ENCODE results near the gene ARL9. TPM values are rescaled to one million over a fixed set of nuclear protein-coding genes. Genes with fewer than 3 reads are reported as not detected.
A peak's percentile ranks its signal among the peaks of the same experiment; 100 is the strongest.

Gene ARL9
- total and polyA plus RNA-seq, 9 of the 15 experiments (the other 6 are each of a cell fraction or from before 2014, with no cell fraction given), result 0.10 to 0.15 (median 0.11) TPM; not detected in 6

DNA sequence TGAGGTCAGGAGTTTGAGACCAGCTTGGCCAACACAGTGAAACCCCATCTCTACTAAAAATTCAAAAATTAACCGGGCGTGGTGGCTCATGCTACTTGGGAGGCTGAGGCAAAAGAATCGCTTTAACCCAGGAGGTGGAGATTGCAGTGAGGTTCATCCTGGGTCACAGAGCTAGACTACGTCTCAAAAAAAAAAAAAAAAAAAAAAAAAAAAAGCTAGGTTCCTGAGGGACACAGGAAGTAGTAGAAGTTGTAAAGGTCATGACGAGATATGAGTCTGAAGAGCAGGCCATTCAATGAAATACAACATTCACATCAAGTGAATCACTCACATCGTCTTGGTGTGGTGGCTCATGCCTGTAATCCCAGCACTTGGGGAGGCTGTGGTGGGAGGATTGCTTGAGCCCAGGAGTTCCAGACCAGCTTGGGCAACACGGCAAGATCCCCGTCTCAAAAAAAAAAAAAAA is 39.3 kb upstream of the ARL9 start (continued):
- TF ChIP-seq NFRKB (IDR thresholded peaks at IDR 0.05; ENCODE audit: low read depth) (peak; percentile 51), FOXK2 (conservative IDR thresholded peaks at IDR 0.05 in 1 of 2, IDR thresholded peaks at IDR 0.05 in 1 of 2; ENCODE audit: low read depth in 2 of 2) (0 out of 4 replicates have a peak, but pooled peaks of 1 of the 2 experiments have one; percentile 32), POLR2AphosphoS5 (IDR thresholded peaks at IDR 0.05; ENCODE audit: control insufficient read depth, insufficient read depth, low read depth, low read length) (peak; percentile 58)

DNA sequence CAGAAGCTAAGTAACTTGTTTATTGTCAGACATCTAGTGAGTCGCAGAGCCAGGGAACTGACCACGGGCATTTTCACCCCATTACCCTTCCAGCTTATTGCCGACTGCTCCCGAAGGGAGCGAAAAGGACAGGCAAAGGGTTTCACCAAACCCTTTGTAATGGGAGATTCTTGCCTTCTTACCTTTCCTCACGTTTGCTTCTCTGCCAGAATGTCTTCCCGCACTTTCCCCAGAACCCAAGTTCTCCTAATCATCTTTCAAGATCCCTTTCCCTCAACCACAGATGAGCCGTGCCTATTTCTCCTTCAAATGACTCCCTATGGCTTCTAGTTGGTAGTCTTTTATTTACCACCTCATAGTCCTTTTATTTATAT is 38.7 kb upstream of the ARL9 start:
- Histone ChIP-seq H3K79me2 (ENCODE audit: control insufficient read depth, insufficient read depth, low read length) (peaks cover 83% of the 10 kb centered on the region), H3K4me2 (ENCODE audit: insufficient read depth, low read length) (peak overlapping the region; percentile 97), H3K9ac (ENCODE audit: insufficient read depth in 1 of 2, low read depth in 2 of 2, low read length in 2 of 2) (peak overlapping the region; percentile 97 to 100), H3K9me3 (replicated peaks; ENCODE audit: control insufficient read depth, insufficient read depth, low read depth, low read length) (no peaks in the 10 kb centered on the region), H4K20me1 (replicated peaks; ENCODE audit: control insufficient read depth, insufficient read depth, low read length) (peaks cover 4% of the 10 kb centered on the region; the same call in 1 of the 2 replicates), H3K27ac (ENCODE audit: extremely low read depth, low read depth, low read length) (peak overlapping the region; percentile 99), H3K9me1 (ENCODE audit: control insufficient read depth, insufficient read depth, low read length) (no peaks in the 10 kb centered on the region), H3K36me3 (ENCODE audit: control insufficient read depth, insufficient read depth, low read length) (peaks cover 55% of the 10 kb centered on the region), H2AFZ (ENCODE audit: low read depth, low read length) (peak overlapping the region; percentile 91), H3K4me1 (replicated peaks in 1 of 2; ENCODE audit: control insufficient read depth in 2 of 2, insufficient read depth in 2 of 2, low read length in 2 of 2) (peaks cover 0 to 15% of the 10 kb centered on the region in 2 experiments; a peak in 3 of 5 replicates), H3K27me3 (ENCODE audit: control insufficient read depth in 2 of 2, insufficient read depth in 2 of 2, low read length in 2 of 2) (no peaks in the 10 kb centered on the region), H3K4me3 (peak overlapping the region; percentile 95)
- ChIA-PET POLR2A (interaction anchor here (0.6 to 3.7 kb wide), 16 partner anchors 9 to 518 kb away, joined by 3 to 47 read pairs (median 6); partner anchors contain the start of genes AASDH, CEP135, PAICS and PPAT), CTCF (ENCODE audit: low intra/inter-chr PET ratio) (interaction anchor here (1.3 kb wide), 1 partner anchor 78 kb away, joined by 3 read pairs; no protein-coding TSS in a partner anchor)
- WGBS (ENCODE audit: insufficient coverage, low coverage, missing lambda C conversion rate), result under 1% methylated on average over 8 of the region's 8 CpGs
- intact Hi-C loops (cut with micrococcal nuclease), result loop anchor here (2.0 to 5.0 kb wide), 2 partner anchors 32 to 80 kb away; partner anchors contain the start of genes AASDH and PPAT
- in situ Hi-C loops (cut with MboI), result no loop called here
- ATAC-seq (no peak), FAIRE-seq (no peak), DNase-seq (ENCODE audit: extremely low read depth in 1 of 4, low spot score in 3 of 4) (peak in 2 of 4 experiments; percentile 17)
- BruUV-seq (replicated peaks), result TSS peak; percentile 71
- no peak; the same call in 1 of the 2 replicates for TF ChIP-seq NCOR1 (IDR thresholded peaks at IDR 0.05)
- no peak for TF ChIP-seq JUND (IDR thresholded peaks at IDR 0.05; ENCODE audit: borderline replicate concordance, low read depth, low read length)
- no peak for TF ChIP-seq JUND (tag; IDR thresholded peaks at IDR 0.05; ENCODE audit: borderline replicate concordance, low read depth, low read length)
- TF ChIP-seq AFF1 (IDR thresholded peaks at IDR 0.05; ENCODE audit: low read depth in 1 of 2, partially characterized antibody in 2 of 2), result peak in 1 of 2 experiments; percentile 65
- TF ChIP-seq, protein P1, sequence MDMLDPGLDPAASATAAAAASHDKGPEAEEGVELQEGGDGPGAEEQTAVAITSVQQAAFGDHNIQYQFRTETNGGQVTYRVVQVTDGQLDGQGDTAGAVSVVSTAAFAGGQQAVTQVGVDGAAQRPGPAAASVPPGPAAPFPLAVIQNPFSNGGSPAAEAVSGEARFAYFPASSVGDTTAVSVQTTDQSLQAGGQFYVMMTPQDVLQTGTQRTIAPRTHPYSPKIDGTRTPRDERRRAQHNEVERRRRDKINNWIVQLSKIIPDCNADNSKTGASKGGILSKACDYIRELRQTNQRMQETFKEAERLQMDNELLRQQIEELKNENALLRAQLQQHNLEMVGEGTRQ (CRISPR knock-in tag; IDR thresholded peaks at IDR 0.05), result no peak
- TF ChIP-seq, protein P2, sequence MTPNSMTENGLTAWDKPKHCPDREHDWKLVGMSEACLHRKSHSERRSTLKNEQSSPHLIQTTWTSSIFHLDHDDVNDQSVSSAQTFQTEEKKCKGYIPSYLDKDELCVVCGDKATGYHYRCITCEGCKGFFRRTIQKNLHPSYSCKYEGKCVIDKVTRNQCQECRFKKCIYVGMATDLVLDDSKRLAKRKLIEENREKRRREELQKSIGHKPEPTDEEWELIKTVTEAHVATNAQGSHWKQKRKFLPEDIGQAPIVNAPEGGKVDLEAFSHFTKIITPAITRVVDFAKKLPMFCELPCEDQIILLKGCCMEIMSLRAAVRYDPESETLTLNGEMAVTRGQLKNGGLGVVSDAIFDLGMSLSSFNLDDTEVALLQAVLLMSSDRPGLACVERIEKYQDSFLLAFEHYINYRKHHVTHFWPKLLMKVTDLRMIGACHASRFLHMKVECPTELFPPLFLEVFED (CRISPR knock-in tag; conservative IDR thresholded peaks at IDR 0.05), result no peak
- TF ChIP-seq, protein P3, sequence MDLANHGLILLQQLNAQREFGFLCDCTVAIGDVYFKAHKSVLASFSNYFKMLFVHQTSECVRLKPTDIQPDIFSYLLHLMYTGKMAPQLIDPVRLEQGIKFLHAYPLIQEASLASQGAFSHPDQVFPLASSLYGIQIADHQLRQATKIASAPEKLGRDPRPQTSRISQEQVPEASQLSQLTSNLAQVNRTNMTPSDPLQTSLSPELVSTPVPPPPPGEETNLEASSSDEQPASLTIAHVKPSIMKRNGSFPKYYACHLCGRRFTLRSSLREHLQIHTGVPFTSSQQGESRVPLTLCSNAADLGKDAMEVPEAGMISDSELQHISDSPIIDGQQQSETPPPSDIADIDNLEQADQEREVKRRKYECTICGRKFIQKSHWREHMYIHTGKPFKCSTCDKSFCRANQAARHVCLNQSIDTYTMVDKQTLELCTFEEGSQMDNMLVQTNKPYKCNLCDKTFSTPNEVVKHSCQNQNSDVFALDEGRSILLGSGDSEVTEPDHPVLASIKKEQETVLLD (IDR thresholded peaks at IDR 0.05), result no peak
- TF ChIP-seq NCOA1 (IDR thresholded peaks at IDR 0.05; ENCODE audit: low read depth), result no peak
- peak; percentile 57; the same call in 1 of the 2 replicates for TF ChIP-seq ZC3H4 (CRISPR knock-in tag; IDR thresholded peaks at IDR 0.05; ENCODE audit: borderline replicate concordance)

Data from K562 (cell line).